ENCODE data around the gene MAML3. TPM values are rescaled to one million over a fixed set of nuclear protein-coding genes. Genes with fewer than 3 reads are reported as not detected.

MAML3 gene
- total RNA-seq, 1 donor from 2014 or later: 8.1 TPM

GRCh38 chr4:139844459-139845036 lies 309.4 kb downstream of the MAML3 start:
- no peak overlapping the region for H3K27ac ChIP-seq (ENCODE audit: low read depth, low read length)
- no peaks in the 10 kb centered on the region for H3K9me3 ChIP-seq (ENCODE audit: insufficient read depth, low read depth, low read length)
- no peaks in the 10 kb centered on the region for H3K36me3 ChIP-seq (ENCODE audit: insufficient read depth, low read length)

DNA sequence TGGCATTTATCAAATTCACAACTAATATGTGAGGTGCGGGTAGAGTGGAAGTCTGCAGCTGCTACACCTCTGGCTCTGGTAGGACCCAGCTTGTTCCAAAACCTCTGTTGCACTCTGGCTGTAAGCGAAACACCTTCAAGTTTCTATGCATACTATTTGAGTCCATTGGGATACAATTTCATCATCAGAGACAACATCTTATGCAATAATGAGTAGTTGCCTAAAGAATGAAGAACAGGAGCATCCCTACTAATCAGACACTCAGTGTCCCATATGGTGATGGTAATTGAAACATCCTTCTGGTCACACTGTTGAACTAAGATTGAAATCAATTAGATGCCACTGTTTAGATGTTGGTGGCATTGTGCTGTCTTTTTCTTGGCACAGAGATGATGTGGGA lies 309.9 kb downstream of the MAML3 start:
- Mint-ChIP-seq H3K4me3 (ENCODE audit: unreplicated experiment) (no peak overlapping the region), H3K9me3 (ENCODE audit: unreplicated experiment) (no peaks in the 10 kb centered on the region), H3K4me1 (ENCODE audit: low read depth, unreplicated experiment) (peaks cover under 1% of the 10 kb centered on the region), H3K27ac (ENCODE audit: unreplicated experiment) (no peak overlapping the region), H3K27me3 (ENCODE audit: low read depth, unreplicated experiment) (no peaks in the 10 kb centered on the region), H3K36me3 (ENCODE audit: low read depth, unreplicated experiment) (no peaks in the 10 kb centered on the region)
- H3K9me3 ChIP-seq (ENCODE audit: insufficient read depth, low read depth, low read length): no peaks in the 10 kb centered on the region
- no peak overlapping the region for H3K4me3 ChIP-seq (ENCODE audit: insufficient read depth, low read depth, low read length)
- H3K79me2 ChIP-seq (ENCODE audit: insufficient read depth, low read length): no peaks in the 10 kb centered on the region
- TF ChIP-seq EZH2 (IDR thresholded peaks at IDR 0.05; ENCODE audit: insufficient read depth, low read length): no peak
- TF ChIP-seq, protein P1, sequence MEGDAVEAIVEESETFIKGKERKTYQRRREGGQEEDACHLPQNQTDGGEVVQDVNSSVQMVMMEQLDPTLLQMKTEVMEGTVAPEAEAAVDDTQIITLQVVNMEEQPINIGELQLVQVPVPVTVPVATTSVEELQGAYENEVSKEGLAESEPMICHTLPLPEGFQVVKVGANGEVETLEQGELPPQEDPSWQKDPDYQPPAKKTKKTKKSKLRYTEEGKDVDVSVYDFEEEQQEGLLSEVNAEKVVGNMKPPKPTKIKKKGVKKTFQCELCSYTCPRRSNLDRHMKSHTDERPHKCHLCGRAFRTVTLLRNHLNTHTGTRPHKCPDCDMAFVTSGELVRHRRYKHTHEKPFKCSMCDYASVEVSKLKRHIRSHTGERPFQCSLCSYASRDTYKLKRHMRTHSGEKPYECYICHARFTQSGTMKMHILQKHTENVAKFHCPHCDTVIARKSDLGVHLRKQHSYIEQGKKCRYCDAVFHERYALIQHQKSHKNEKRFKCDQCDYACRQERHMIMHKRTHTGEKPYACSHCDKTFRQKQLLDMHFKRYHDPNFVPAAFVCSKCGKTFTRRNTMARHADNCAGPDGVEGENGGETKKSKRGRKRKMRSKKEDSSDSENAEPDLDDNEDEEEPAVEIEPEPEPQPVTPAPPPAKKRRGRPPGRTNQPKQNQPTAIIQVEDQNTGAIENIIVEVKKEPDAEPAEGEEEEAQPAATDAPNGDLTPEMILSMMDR (IDR thresholded peaks at IDR 0.05; ENCODE audit: insufficient read depth, low read depth, low read length): no peak
- no peak for DNase-seq (ENCODE audit: low read depth)
- no peak for FAIRE-seq
- no peak overlapping the region for H3K4me2 ChIP-seq (ENCODE audit: low read length)
- H2AFZ ChIP-seq (ENCODE audit: low read depth, low read length): no peak overlapping the region
- H3K36me3 ChIP-seq (ENCODE audit: insufficient read depth, low read length): no peaks in the 10 kb centered on the region
- H4K20me1 ChIP-seq (ENCODE audit: insufficient read depth, low read length): no peaks in the 10 kb centered on the region
- H3K27me3 ChIP-seq (ENCODE audit: insufficient read depth, low read length): no peaks in the 10 kb centered on the region
- no peak overlapping the region for H3K9ac ChIP-seq (ENCODE audit: low read length)
- H3K4me1 ChIP-seq (ENCODE audit: insufficient read depth, low read length): no peaks in the 10 kb centered on the region
- H3K27ac ChIP-seq (ENCODE audit: low read depth, low read length): no peak overlapping the region

More at GRCh38 chr4:139844459-139845036, 309.4 kb downstream of the MAML3 start:
- Histone ChIP-seq H3K4me1 (ENCODE audit: insufficient read depth, low read length) (no peaks in the 10 kb centered on the region), H3K4me3 (ENCODE audit: insufficient read depth, low read depth, low read length) (no peak overlapping the region), H3K4me2 (ENCODE audit: low read length) (no peak overlapping the region), H3K27me3 (ENCODE audit: insufficient read depth, low read length) (no peaks in the 10 kb centered on the region), H3K79me2 (ENCODE audit: insufficient read depth, low read length) (no peaks in the 10 kb centered on the region), H4K20me1 (ENCODE audit: insufficient read depth, low read length) (no peaks in the 10 kb centered on the region), H2AFZ (ENCODE audit: low read depth, low read length) (no peak overlapping the region), H3K9ac (ENCODE audit: low read length) (no peak overlapping the region)
- FAIRE-seq (no peak), DNase-seq (ENCODE audit: low read depth) (no peak)
- TF ChIP-seq, protein P1 (IDR thresholded peaks at IDR 0.05; ENCODE audit: insufficient read depth, low read depth, low read length): no peak
- no peak for TF ChIP-seq EZH2 (IDR thresholded peaks at IDR 0.05; ENCODE audit: insufficient read depth, low read length)
- Mint-ChIP-seq H3K36me3 (ENCODE audit: low read depth, unreplicated experiment) (no peaks in the 10 kb centered on the region), H3K9me3 (ENCODE audit: unreplicated experiment) (no peaks in the 10 kb centered on the region), H3K27me3 (ENCODE audit: low read depth, unreplicated experiment) (no peaks in the 10 kb centered on the region), H3K4me3 (ENCODE audit: unreplicated experiment) (no peak overlapping the region), H3K4me1 (ENCODE audit: low read depth, unreplicated experiment) (peaks cover 4% of the 10 kb centered on the region), H3K27ac (ENCODE audit: unreplicated experiment) (no peak overlapping the region)

GRCh38 chr4:139843641-139844040 lies 310.3 kb downstream of the MAML3 start:
- Mint-ChIP-seq H3K36me3 (ENCODE audit: low read depth, unreplicated experiment) (no peaks in the 10 kb centered on the region), H3K27ac (ENCODE audit: unreplicated experiment) (no peak overlapping the region), H3K4me3 (ENCODE audit: unreplicated experiment) (no peak overlapping the region), H3K9me3 (ENCODE audit: unreplicated experiment) (no peaks in the 10 kb centered on the region), H3K27me3 (ENCODE audit: low read depth, unreplicated experiment) (no peaks in the 10 kb centered on the region), H3K4me1 (ENCODE audit: low read depth, unreplicated experiment) (no peaks in the 10 kb centered on the region)
- H3K9ac ChIP-seq (ENCODE audit: low read length): no peak overlapping the region
- no peaks in the 10 kb centered on the region for H3K9me3 ChIP-seq (ENCODE audit: insufficient read depth, low read depth, low read length)
- H3K27me3 ChIP-seq (ENCODE audit: insufficient read depth, low read length): no peaks in the 10 kb centered on the region
- H2AFZ ChIP-seq (ENCODE audit: low read depth, low read length): no peak overlapping the region
- no peaks in the 10 kb centered on the region for H3K79me2 ChIP-seq (ENCODE audit: insufficient read depth, low read length)
- H3K27ac ChIP-seq (ENCODE audit: low read depth, low read length): no peak overlapping the region
- H3K4me3 ChIP-seq (ENCODE audit: insufficient read depth, low read depth, low read length): no peak overlapping the region
- TF ChIP-seq, protein P1 (IDR thresholded peaks at IDR 0.05; ENCODE audit: insufficient read depth, low read depth, low read length): no peak
- no peak for TF ChIP-seq EZH2 (IDR thresholded peaks at IDR 0.05; ENCODE audit: insufficient read depth, low read length)
- FAIRE-seq: no peak
- H4K20me1 ChIP-seq (ENCODE audit: insufficient read depth, low read length): no peaks in the 10 kb centered on the region
- no peaks in the 10 kb centered on the region for H3K4me1 ChIP-seq (ENCODE audit: insufficient read depth, low read length)
- no peak overlapping the region for H3K4me2 ChIP-seq (ENCODE audit: low read length)
- no peaks in the 10 kb centered on the region for H3K36me3 ChIP-seq (ENCODE audit: insufficient read depth, low read length)
- DNase-seq (ENCODE audit: low read depth): no peak

Measured in astrocyte (in vitro differentiated cells and primary cell).